Measurements from ENCODE around the gene CAMTA1. TPM values are rescaled to one million over a fixed set of nuclear protein-coding genes. Genes with fewer than 3 reads are reported as not detected.

CAMTA1 gene
- total and polyA plus RNA-seq, 2 experiments from 2014 or later = 89.0 to 145 TPM

DNA sequence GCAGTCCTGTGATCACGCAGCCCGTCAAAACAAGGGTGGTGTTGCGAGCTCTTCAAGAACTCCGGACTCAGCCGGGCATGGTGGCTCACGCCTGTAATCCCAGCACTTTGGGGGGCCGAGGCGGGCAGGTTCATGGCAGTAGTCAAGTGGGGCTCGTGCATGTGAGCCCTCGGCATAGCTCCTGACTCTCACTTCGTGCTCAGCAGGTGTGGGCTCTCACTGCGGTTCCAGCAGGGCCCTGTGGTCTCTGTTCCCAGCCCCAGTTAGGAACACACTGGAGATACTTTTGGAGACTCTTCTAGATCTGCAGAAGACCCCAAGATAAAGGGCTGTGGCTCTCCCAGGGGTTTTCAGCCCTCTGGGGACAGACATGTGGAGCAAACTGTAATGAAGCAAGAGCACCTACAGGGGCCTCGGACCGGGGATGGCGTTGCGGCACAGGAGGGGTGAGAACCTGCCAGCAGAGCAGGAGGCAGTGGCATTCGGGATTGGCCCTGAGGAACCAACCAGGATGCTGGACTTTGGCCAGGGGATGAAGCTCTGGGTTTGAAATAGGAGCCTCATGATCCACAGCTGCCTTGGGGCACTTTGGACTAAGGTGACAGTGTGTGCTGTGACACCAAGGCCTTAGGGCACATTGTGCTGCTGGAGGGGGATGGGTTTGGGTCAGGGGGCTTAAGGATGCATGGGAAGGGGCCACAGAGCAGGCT, 443.2 kb downstream of the CAMTA1 start:
- no peaks in the 10 kb centered on the region for H3K27me3 ChIP-seq
- no peak overlapping the region for H2AFZ ChIP-seq
- H3K36me3 ChIP-seq (replicated peaks; ENCODE audit: insufficient read depth, low read depth) = no peaks in the 10 kb centered on the region
- WGBS (ENCODE audit: low lambda C conversion rate, missing lambda C conversion rate) = 85% methylated on average over 17 of the region's 17 CpGs
- no peak overlapping the region for H3K4me2 ChIP-seq
- H3K9me2 ChIP-seq (replicated peaks; ENCODE audit: insufficient read depth) = no peaks in the 10 kb centered on the region
- no peaks in the 10 kb centered on the region for H3K9me3 ChIP-seq (ENCODE audit: low read depth)
- no peaks in the 10 kb centered on the region for H3K4me1 ChIP-seq (ENCODE audit: insufficient read depth)
- no peak for DNase-seq (ENCODE audit: low spot score)
- TF ChIP-seq EZH2phosphoT487 (IDR thresholded peaks at IDR 0.05; ENCODE audit: low read depth, severe bottlenecking, unreplicated experiment) = no peak
- TF ChIP-seq, protein P1, sequence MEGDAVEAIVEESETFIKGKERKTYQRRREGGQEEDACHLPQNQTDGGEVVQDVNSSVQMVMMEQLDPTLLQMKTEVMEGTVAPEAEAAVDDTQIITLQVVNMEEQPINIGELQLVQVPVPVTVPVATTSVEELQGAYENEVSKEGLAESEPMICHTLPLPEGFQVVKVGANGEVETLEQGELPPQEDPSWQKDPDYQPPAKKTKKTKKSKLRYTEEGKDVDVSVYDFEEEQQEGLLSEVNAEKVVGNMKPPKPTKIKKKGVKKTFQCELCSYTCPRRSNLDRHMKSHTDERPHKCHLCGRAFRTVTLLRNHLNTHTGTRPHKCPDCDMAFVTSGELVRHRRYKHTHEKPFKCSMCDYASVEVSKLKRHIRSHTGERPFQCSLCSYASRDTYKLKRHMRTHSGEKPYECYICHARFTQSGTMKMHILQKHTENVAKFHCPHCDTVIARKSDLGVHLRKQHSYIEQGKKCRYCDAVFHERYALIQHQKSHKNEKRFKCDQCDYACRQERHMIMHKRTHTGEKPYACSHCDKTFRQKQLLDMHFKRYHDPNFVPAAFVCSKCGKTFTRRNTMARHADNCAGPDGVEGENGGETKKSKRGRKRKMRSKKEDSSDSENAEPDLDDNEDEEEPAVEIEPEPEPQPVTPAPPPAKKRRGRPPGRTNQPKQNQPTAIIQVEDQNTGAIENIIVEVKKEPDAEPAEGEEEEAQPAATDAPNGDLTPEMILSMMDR (IDR thresholded peaks at IDR 0.05; ENCODE audit: poor library complexity) = no peak
- TF ChIP-seq EZH2 (IDR thresholded peaks at IDR 0.05; ENCODE audit: borderline replicate concordance) = no peak
- no peak overlapping the region for H3K4me3 ChIP-seq
- no peaks in the 10 kb centered on the region for H3K79me2 ChIP-seq
- no peak overlapping the region for H3K27ac ChIP-seq
- H4K20me1 ChIP-seq (ENCODE audit: insufficient read depth, poor library complexity, severe bottlenecking) = no peaks in the 10 kb centered on the region

DNA sequence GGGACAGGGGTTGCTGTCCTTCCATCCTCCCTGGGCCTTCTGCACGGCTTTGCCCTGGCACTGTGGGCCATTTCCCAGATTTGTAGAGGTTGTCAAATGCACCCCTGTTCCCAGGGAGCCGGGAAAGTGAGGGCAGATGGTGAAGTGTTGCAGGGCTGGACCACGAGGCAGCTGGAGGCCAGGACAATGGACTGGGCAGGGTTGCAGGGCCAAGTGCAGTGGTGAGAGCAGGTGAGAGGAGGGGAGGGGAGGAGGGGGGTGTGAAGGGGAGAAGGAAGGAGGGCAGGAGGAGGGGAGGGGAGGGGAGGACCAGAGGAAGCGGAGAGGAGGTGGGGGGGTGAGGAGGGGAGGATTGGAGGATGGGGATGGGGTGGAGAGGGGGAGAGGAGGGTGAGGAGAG, 443.9 kb downstream of the CAMTA1 start:
- H3K36me3 ChIP-seq (replicated peaks; ENCODE audit: insufficient read depth, low read depth) = no peaks in the 10 kb centered on the region
- no peaks in the 10 kb centered on the region for H3K9me2 ChIP-seq (replicated peaks; ENCODE audit: insufficient read depth)
- H3K27me3 ChIP-seq = no peaks in the 10 kb centered on the region
- no peak overlapping the region for H2AFZ ChIP-seq
- H3K27ac ChIP-seq = no peak overlapping the region
- TF ChIP-seq, protein P1 (IDR thresholded peaks at IDR 0.05; ENCODE audit: poor library complexity) = no peak
- TF ChIP-seq EZH2 (IDR thresholded peaks at IDR 0.05; ENCODE audit: borderline replicate concordance) (no peak), EZH2phosphoT487 (IDR thresholded peaks at IDR 0.05; ENCODE audit: low read depth, severe bottlenecking, unreplicated experiment) (no peak)
- no peaks in the 10 kb centered on the region for H3K9me3 ChIP-seq (ENCODE audit: low read depth)
- H3K4me2 ChIP-seq = no peak overlapping the region
- no peak overlapping the region for H3K4me3 ChIP-seq
- no peaks in the 10 kb centered on the region for H3K79me2 ChIP-seq
- H4K20me1 ChIP-seq (ENCODE audit: insufficient read depth, poor library complexity, severe bottlenecking) = no peaks in the 10 kb centered on the region
- 68% methylated on average over 3 of the region's 4 CpGs for WGBS (ENCODE audit: low lambda C conversion rate, missing lambda C conversion rate)
- no peaks in the 10 kb centered on the region for H3K4me1 ChIP-seq (ENCODE audit: insufficient read depth)
- DNase-seq (ENCODE audit: low spot score) = no peak

DNA sequence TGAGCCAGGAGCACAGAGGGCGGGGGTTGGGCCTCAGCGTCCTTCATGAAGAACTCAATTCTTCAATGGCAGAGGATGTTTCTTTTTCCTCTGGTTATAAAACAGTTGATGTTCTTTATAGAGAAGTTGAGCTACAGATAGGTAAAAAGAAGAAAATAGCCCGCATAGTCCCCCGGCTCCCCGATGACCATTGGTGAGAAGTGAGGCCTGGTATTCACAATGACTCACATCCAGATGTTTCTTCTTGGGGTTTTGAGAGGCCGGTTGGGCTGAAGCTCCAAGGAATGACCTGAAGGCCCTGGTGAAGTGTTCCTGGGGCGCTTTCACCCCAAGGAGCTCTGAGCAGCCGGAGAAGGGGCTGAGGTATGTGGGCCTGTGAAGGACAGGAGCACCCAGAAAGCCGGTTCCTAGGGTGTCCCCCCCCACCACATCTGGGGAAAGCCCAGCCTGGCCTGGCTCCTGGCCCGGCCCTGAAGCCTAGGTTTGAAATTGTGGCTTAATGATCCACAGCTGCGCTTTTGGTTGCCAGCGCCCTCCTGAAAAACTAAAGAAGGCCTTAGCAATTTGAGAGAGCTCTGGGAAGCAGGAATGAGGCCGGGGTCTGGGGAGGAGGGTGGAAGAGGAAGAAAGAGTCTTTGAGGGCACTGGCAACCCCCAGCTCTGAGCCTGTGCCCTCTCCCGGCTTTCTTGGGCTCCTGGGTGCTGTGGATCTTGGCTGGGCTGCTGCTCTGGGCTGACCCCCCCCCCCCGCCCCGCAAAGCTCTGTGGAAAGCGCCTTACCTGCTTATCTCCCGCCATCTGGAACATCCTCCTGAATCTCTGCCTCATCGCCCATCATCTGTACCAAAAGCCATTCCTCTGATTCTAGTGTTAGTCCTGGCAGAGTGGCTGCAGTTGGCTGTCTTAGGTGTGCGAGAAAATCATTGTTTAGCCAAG, 444.7 kb downstream of the CAMTA1 start:
- no peaks in the 10 kb centered on the region for H3K27me3 ChIP-seq
- no peak for DNase-seq (ENCODE audit: low spot score)
- WGBS (ENCODE audit: low lambda C conversion rate, missing lambda C conversion rate) = 88% methylated on average over 19 of the region's 20 CpGs
- no peaks in the 10 kb centered on the region for H4K20me1 ChIP-seq (ENCODE audit: insufficient read depth, poor library complexity, severe bottlenecking)
- H3K4me2 ChIP-seq = no peak overlapping the region
- no peak overlapping the region for H2AFZ ChIP-seq
- no peaks in the 10 kb centered on the region for H3K9me2 ChIP-seq (replicated peaks; ENCODE audit: insufficient read depth)
- H3K4me3 ChIP-seq = no peak overlapping the region
- no peak overlapping the region for H3K27ac ChIP-seq
- H3K36me3 ChIP-seq (replicated peaks; ENCODE audit: insufficient read depth, low read depth) = no peaks in the 10 kb centered on the region
- no peaks in the 10 kb centered on the region for H3K79me2 ChIP-seq
- no peaks in the 10 kb centered on the region for H3K9me3 ChIP-seq (ENCODE audit: low read depth)
- no peaks in the 10 kb centered on the region for H3K4me1 ChIP-seq (ENCODE audit: insufficient read depth)
- TF ChIP-seq, protein P1 (IDR thresholded peaks at IDR 0.05; ENCODE audit: poor library complexity) = no peak
- TF ChIP-seq EZH2 (IDR thresholded peaks at IDR 0.05; ENCODE audit: borderline replicate concordance) (no peak), EZH2phosphoT487 (IDR thresholded peaks at IDR 0.05; ENCODE audit: low read depth, severe bottlenecking, unreplicated experiment) (no peak)

All from hepatocyte (in vitro differentiated cells).